HepG2 (cell line): ENCODE data around the gene DGCR2. TPM values are rescaled to one million over a fixed set of nuclear protein-coding genes. Genes with fewer than 3 reads are reported as not detected.

Source experiments
- ATAC-seq: fragments of 200-7000 bp; cut with Tn5 transposase; 3 replicates; pipeline ENCODE4 v1.9.1; 2020; ENCODE audit warnings: mild to moderate bottlenecking, moderate library complexity
- BruUV-seq: library from RNA; stranded (reverse); fragments of 400-500 nt; replicated peaks from 2 replicates; lab custom pipeline; 2021; lab: Mats Ljungman, UMichigan
- CTCF ChIA-PET: fragments of 300-600 bp; formaldehyde crosslinking; extraction: SDS; loops from one replicate; lab custom pipeline; 2021; ENCODE audit warnings: low total read pairs, inconsistent platforms, low intra/inter-chr PET ratio; lab: Yijun Ruan, JAX
- POLR2A ChIA-PET: fragments of 350-600 bp; sonication (Branson Sonifier 250); formaldehyde crosslinking; loops from one replicate; lab custom pipeline; 2020; ENCODE audit warnings: antibody characterized with exemption, inconsistent platforms; lab: Yijun Ruan, JAX
- DNase-seq: peaks from one replicate; pipeline ENCODE4 v3.0.0-alpha.2; 2015; ENCODE audit warnings: low spot score
- FAIRE-seq: peaks from 3 replicates; lab custom pipeline; 2011; peaks lifted over from hg19 to GRCh38; lab: Jason Lieb, UNC
- H2AFZ ChIP-seq: one replicate; pipeline ENCODE4 v1.6.1; 2011; ENCODE audit warnings: low read length, inconsistent platforms
- H3K27ac ChIP-seq: fragments of 300-600 bp; 3 replicates; pipeline ENCODE4 v1.8.0; 2011; ENCODE audit warnings: mixed run types, mild to moderate bottlenecking, mixed read lengths, low read length, inconsistent platforms; ENCODE audit not compliant: insufficient read depth; ENCODE audit errors: extremely low read length
- H3K27me3 ChIP-seq, 2 experiments: fragments of 200-600 bp in 1 of 2; 2 replicates in 1 of 2; 3 replicates in 1 of 2; pipeline versions ENCODE4 v1.6.0 to v1.8.0; 2011; ENCODE audit warnings: low read length in 2 of 2, mild to moderate bottlenecking in 2 of 2, moderate library complexity in 2 of 2, inconsistent platforms in 1 of 2; ENCODE audit not compliant: insufficient read depth in 2 of 2, control insufficient read depth in 1 of 2
- H3K36me3 ChIP-seq, 2 experiments: fragments of 200-600 bp in 1 of 2; replicated peaks in 1 of 2; 2 replicates in 1 of 2; 3 replicates in 1 of 2; pipeline versions ENCODE4 v1.5.1 to v1.8.0; 2011; ENCODE audit warnings: low read length in 2 of 2, inconsistent platforms in 1 of 2; ENCODE audit not compliant: insufficient read depth in 2 of 2, control insufficient read depth in 1 of 2
- H3K4me1 ChIP-seq: 2 replicates; pipeline ENCODE4 v1.5.1; 2012; ENCODE audit warnings: low read length, inconsistent platforms; ENCODE audit not compliant: insufficient read depth
- H3K4me2 ChIP-seq: 2 replicates; pipeline ENCODE4 v1.6.0; 2011; ENCODE audit warnings: low read depth, low read length, inconsistent platforms
- H3K4me3 ChIP-seq, 3 experiments: fragments of 200-600 bp in 1 of 3; sonication (generic), shearing (Covaris generic) in 1 of 3; replicated peaks in 1 of 3; 2 replicates each; pipeline ENCODE4 v1.5.1; 2011 to 2016; ENCODE audit warnings: low read length in 3 of 3, inconsistent platforms in 2 of 3, low read depth in 2 of 3, mild to moderate bottlenecking in 2 of 3, control low read depth in 1 of 3, mixed read lengths in 1 of 3; ENCODE audit not compliant: insufficient read depth in 1 of 3
- H3K79me2 ChIP-seq: one replicate; pipeline ENCODE4 v1.6.1; 2011; ENCODE audit warnings: low read length, inconsistent platforms; ENCODE audit not compliant: insufficient read depth
- H3K9ac ChIP-seq: 2 replicates; pipeline ENCODE4 v1.6.0; 2011; ENCODE audit warnings: mild to moderate bottlenecking, low read depth, low read length, inconsistent platforms; ENCODE audit not compliant: insufficient read depth
- H3K9me3 ChIP-seq: 2 replicates; pipeline ENCODE4 v1.5.1; 2012; ENCODE audit warnings: mild to moderate bottlenecking, low read length
- H4K20me1 ChIP-seq: 2 replicates; pipeline ENCODE4 v1.6.0; 2011; ENCODE audit warnings: inconsistent platforms, mild to moderate bottlenecking, low read length, moderate library complexity; ENCODE audit not compliant: insufficient read depth
- ATRX ChIP-seq: sonication (generic); formaldehyde crosslinking; IDR thresholded peaks from 2 replicates; pipeline ENCODE4 v1.4.0; 2020; ENCODE audit warnings: missing genetic modification reagents, borderline replicate concordance
- BCL3 ChIP-seq: sonication (generic); formaldehyde crosslinking; IDR thresholded peaks from 2 replicates; pipeline ENCODE4 v1.5.1; 2020; ENCODE audit warnings: mild to moderate bottlenecking, missing genetic modification reagents, moderate library complexity
- KMT2B ChIP-seq: IDR thresholded peaks from 2 replicates; pipeline ENCODE4 v1.6.1; 2016; ENCODE audit warnings: missing genetic modification reagents, missing compliant biosample characterization
- MAFF ChIP-seq: IDR thresholded peaks from 2 replicates; pipeline ENCODE4 v1.6.1; 2011; ENCODE audit warnings: low read depth, low read length, improper control_type of control experiment
- NCOA5 ChIP-seq: sonication (generic); formaldehyde crosslinking; IDR thresholded peaks from 2 replicates; pipeline ENCODE4 v1.4.0; 2020; ENCODE audit warnings: missing genetic modification reagents
- SMARCE1 ChIP-seq: fragments of 450-650 bp; IDR thresholded peaks from 2 replicates; pipeline ENCODE4 v1.6.1; 2017; ENCODE audit warnings: borderline replicate concordance
- ZHX1 ChIP-seq: sonication (generic); formaldehyde crosslinking; IDR thresholded peaks from 2 replicates; pipeline ENCODE4 v1.8.1; 2022; ENCODE audit warnings: low read depth, mild to moderate bottlenecking, missing genetic modification reagents
- ZNF160 ChIP-seq: sonication (generic); formaldehyde crosslinking; IDR thresholded peaks from 2 replicates; pipeline ENCODE4 v1.8.0; 2022; ENCODE audit warnings: mild to moderate bottlenecking, inconsistent platforms, missing genetic modification reagents
- ZNF235 ChIP-seq: sonication (generic); formaldehyde crosslinking; IDR thresholded peaks from 2 replicates; pipeline ENCODE4 v1.8.1; 2023; ENCODE audit warnings: mild to moderate bottlenecking, missing genetic modification reagents, borderline replicate concordance
- WGBS: methylation state at CpG from one replicate; pipeline ENCODE4 v1.1.6; 2017; ENCODE audit warnings: low lambda C conversion rate; 5-methylcytosine and 5-hydroxymethylcytosine counted together
- in situ Hi-C: cut with HindIII; loops from 2 replicates; pipeline ENCODE4 v1.10.0; 2017; ENCODE audit warnings: low pct_unique_long_range_greater_than_20kb; ENCODE audit not compliant: extremely low pct_ligation_motif_present
- intact Hi-C: fragments of 100-400 bp; cut with micrococcal nuclease; formaldehyde crosslinking; loops from one replicate; pipeline ENCODE4 v1.10.0; 2022; ENCODE audit not compliant: unreplicated experiment
- polyA plus RNA-seq, 8 experiments: library from polyadenylated mRNA; depleted of rRNA in 3 of 8; stranded (reverse) in 7 of 8; unstranded in 1 of 8; fragments of >200 nt; fragmentation: Illumina TruSeq in 4 of 8; extraction: Trizol in 4 of 8; gene quantifications; 2 replicates each; pipeline versions ENCODE4 v1.2.1 to v1.2.3, GENCODE V29; 2011 to 2016; ENCODE audit warnings: low read depth in 4 of 8, missing spikeins in 1 of 8, mixed read lengths in 1 of 8; ENCODE audit not compliant: insufficient read depth in 1 of 8
- total RNA-seq, 5 experiments: library from RNA; depleted of rRNA; stranded (reverse); fragments of >200 nt; fragmentation: Illumina TruSeq; extraction: Trizol; gene quantifications; 2 replicates each; pipeline ENCODE4 v1.2.3, GENCODE V29; 2016; ENCODE audit warnings: low read depth in 1 of 5
- TF ChIP-seq, protein P1 (sequence below): IDR thresholded peaks from 2 replicates; pipeline ENCODE4 v1.6.1; 2016; ENCODE audit warnings: low read depth
- TF ChIP-seq, protein P2 (sequence below): sonication (generic); formaldehyde crosslinking; IDR thresholded peaks from 2 replicates; pipeline ENCODE4 v1.4.0; 2020; ENCODE audit warnings: mild to moderate bottlenecking, missing genetic modification reagents

DGCR2 gene
- total and polyA plus RNA-seq, 2 of the 13 experiments (the other 11 are each of a cell fraction or from before 2014, with no cell fraction given) = 23.1 to 35.3 TPM

GRCh38 chr22:19067696-19068348 lies 54.4 kb downstream of the DGCR2 start:
- 92% methylated on average over 20 of the region's 21 CpGs for WGBS
- Histone ChIP-seq H2AFZ (no peak overlapping the region), H3K27me3 (no peaks in the 10 kb centered on the region), H3K9ac (no peak overlapping the region), H3K79me2 (no peaks in the 10 kb centered on the region), H3K9me3 (no peaks in the 10 kb centered on the region), H3K27ac (no peak overlapping the region), H3K4me2 (no peak overlapping the region), H3K36me3 (peaks cover 28 to 85% of the 10 kb centered on the region in 2 experiments), H4K20me1 (no peaks in the 10 kb centered on the region), H3K4me1 (peaks cover 3% of the 10 kb centered on the region; the same call in 1 of the 2 replicates), H3K4me3 (no peak overlapping the region)
- no TSS peak for BruUV-seq
- POLR2A ChIA-PET = no interaction called here
- FAIRE-seq (no peak), DNase-seq (no peak), ATAC-seq (no peak)
- TF ChIP-seq ATRX (CRISPR knock-in tag) (no peak), NCOA5 (CRISPR knock-in tag) (no peak), SMARCE1 (no peak), ZNF160 (CRISPR knock-in tag) (no peak), ZNF235 (CRISPR knock-in tag) (no peak), KMT2B (CRISPR knock-in tag) (no peak), BCL3 (CRISPR knock-in tag) (no peak), ZHX1 (CRISPR knock-in tag) (no peak), MAFF (no peak)
- TF ChIP-seq, protein P1, sequence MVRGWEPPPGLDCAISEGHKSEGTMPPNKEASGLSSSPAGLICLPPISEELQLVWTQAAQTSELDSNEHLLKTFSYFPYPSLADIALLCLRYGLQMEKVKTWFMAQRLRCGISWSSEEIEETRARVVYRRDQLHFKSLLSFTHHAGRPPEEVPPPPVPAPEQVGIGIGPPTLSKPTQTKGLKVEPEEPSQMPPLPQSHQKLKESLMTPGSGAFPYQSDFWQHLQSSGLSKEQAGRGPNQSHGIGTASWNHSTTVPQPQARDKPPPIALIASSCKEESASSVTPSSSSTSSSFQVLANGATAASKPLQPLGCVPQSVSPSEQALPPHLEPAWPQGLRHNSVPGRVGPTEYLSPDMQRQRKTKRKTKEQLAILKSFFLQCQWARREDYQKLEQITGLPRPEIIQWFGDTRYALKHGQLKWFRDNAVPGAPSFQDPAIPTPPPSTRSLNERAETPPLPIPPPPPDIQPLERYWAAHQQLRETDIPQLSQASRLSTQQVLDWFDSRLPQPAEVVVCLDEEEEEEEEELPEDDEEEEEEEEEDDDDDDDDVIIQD (CRISPR knock-in tag) = no peak
- TF ChIP-seq, protein P2, sequence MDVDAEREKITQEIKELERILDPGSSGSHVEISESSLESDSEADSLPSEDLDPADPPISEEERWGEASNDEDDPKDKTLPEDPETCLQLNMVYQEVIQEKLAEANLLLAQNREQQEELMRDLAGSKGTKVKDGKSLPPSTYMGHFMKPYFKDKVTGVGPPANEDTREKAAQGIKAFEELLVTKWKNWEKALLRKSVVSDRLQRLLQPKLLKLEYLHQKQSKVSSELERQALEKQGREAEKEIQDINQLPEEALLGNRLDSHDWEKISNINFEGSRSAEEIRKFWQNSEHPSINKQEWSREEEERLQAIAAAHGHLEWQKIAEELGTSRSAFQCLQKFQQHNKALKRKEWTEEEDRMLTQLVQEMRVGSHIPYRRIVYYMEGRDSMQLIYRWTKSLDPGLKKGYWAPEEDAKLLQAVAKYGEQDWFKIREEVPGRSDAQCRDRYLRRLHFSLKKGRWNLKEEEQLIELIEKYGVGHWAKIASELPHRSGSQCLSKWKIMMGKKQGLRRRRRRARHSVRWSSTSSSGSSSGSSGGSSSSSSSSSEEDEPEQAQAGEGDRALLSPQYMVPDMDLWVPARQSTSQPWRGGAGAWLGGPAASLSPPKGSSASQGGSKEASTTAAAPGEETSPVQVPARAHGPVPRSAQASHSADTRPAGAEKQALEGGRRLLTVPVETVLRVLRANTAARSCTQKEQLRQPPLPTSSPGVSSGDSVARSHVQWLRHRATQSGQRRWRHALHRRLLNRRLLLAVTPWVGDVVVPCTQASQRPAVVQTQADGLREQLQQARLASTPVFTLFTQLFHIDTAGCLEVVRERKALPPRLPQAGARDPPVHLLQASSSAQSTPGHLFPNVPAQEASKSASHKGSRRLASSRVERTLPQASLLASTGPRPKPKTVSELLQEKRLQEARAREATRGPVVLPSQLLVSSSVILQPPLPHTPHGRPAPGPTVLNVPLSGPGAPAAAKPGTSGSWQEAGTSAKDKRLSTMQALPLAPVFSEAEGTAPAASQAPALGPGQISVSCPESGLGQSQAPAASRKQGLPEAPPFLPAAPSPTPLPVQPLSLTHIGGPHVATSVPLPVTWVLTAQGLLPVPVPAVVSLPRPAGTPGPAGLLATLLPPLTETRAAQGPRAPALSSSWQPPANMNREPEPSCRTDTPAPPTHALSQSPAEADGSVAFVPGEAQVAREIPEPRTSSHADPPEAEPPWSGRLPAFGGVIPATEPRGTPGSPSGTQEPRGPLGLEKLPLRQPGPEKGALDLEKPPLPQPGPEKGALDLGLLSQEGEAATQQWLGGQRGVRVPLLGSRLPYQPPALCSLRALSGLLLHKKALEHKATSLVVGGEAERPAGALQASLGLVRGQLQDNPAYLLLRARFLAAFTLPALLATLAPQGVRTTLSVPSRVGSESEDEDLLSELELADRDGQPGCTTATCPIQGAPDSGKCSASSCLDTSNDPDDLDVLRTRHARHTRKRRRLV (CRISPR knock-in tag) = no peak
- intact Hi-C loops (no loop called here), in situ Hi-C loops (no loop called here)
- CTCF ChIA-PET = no interaction called here
